DND-41 (cell line): ENCODE data around the gene PAK4.

Source experiments
- ATAC-seq: fragments of 200-7000 bp; cut with Tn5 transposase; 3 replicates; pipeline ENCODE4 v1.9.1; 2021; ENCODE audit warnings: low read depth; ENCODE audit not compliant: insufficient read depth
- DNase-seq: peaks from one replicate; pipeline ENCODE4 v3.0.0-alpha.2; 2020
- H2AFZ ChIP-seq: 2 replicates; pipeline ENCODE4 v1.6.0; 2012; ENCODE audit warnings: low read depth, low read length
- H3K27ac ChIP-seq: 2 replicates; pipeline ENCODE4 v1.5.1; 2012; ENCODE audit warnings: low read length, inconsistent platforms
- H3K27me3 ChIP-seq: fragments of 200-600 bp; sonication (generic); 2 replicates; pipeline ENCODE4 v1.6.0; 2012; ENCODE audit warnings: low read length, mild to moderate bottlenecking, inconsistent platforms; ENCODE audit not compliant: insufficient read depth, poor library complexity
- H3K36me3 ChIP-seq: 2 replicates; pipeline ENCODE4 v1.5.1; 2012; ENCODE audit warnings: low read length, inconsistent platforms; ENCODE audit not compliant: insufficient read depth
- H3K4me1 ChIP-seq: 2 replicates; pipeline ENCODE4 v1.5.1; 2012; ENCODE audit warnings: mild to moderate bottlenecking, low read length; ENCODE audit not compliant: insufficient read depth
- H3K4me2 ChIP-seq: 2 replicates; pipeline ENCODE4 v1.6.0; 2012; ENCODE audit warnings: mild to moderate bottlenecking, moderate library complexity, low read length, inconsistent platforms; ENCODE audit not compliant: insufficient read depth
- H3K4me3 ChIP-seq, 2 experiments: fragments of 200-600 bp in 1 of 2; shearing (Covaris generic) in 1 of 2; 2 replicates each; pipeline ENCODE4 v1.5.1; 2012 to 2016; ENCODE audit warnings: inconsistent platforms in 2 of 2, low read length in 2 of 2, mild to moderate bottlenecking in 2 of 2, low read depth in 1 of 2, moderate library complexity in 1 of 2
- H3K79me2 ChIP-seq: 2 replicates; pipeline ENCODE4 v1.6.0; 2012; ENCODE audit warnings: low read length, inconsistent platforms; ENCODE audit not compliant: insufficient read depth
- H3K9ac ChIP-seq: 2 replicates; pipeline ENCODE4 v1.6.0; 2012; ENCODE audit warnings: low read depth, mild to moderate bottlenecking, inconsistent platforms, low read length, moderate library complexity
- H3K9me3 ChIP-seq: 2 replicates; pipeline ENCODE4 v1.5.1; 2012; ENCODE audit warnings: low read length, moderate library complexity, mild to moderate bottlenecking, inconsistent platforms; ENCODE audit not compliant: insufficient read depth, severe bottlenecking
- H4K20me1 ChIP-seq: 2 replicates; pipeline ENCODE4 v1.6.0; 2012; ENCODE audit warnings: low read length; ENCODE audit not compliant: insufficient read depth
- CTCF ChIP-seq: IDR thresholded peaks from 2 replicates; pipeline ENCODE4 v1.5.1; 2012; ENCODE audit warnings: borderline replicate concordance, low read length, moderate library complexity, mild to moderate bottlenecking; ENCODE audit not compliant: poor library complexity, severe bottlenecking; ENCODE audit errors: extremely low read depth
- EZH2 ChIP-seq: IDR thresholded peaks from 3 replicates; pipeline ENCODE4 v1.6.1; 2012; ENCODE audit warnings: borderline replicate concordance, low read depth, mild to moderate bottlenecking, moderate library complexity, low read length, inconsistent platforms; ENCODE audit not compliant: severe bottlenecking

Gene PAK4

GRCh38 chr19:39083599-39083982 lies 42.0 kb upstream of the PAK4 start:
- no peak overlapping the region for H3K9ac ChIP-seq
- no peaks in the 10 kb centered on the region for H3K79me2 ChIP-seq
- H4K20me1 ChIP-seq = no peaks in the 10 kb centered on the region
- H3K9me3 ChIP-seq = no peaks in the 10 kb centered on the region
- no peak overlapping the region for H3K4me3 ChIP-seq
- no peak overlapping the region for H3K27ac ChIP-seq
- TF ChIP-seq CTCF = no peak
- TF ChIP-seq EZH2 = no peak
- no peak for ATAC-seq
- no peaks in the 10 kb centered on the region for H3K4me1 ChIP-seq
- H3K36me3 ChIP-seq = no peaks in the 10 kb centered on the region
- DNase-seq = no peak
- no peak overlapping the region for H3K4me2 ChIP-seq
- peaks cover 4% of the 10 kb centered on the region for H3K27me3 ChIP-seq
- no peak overlapping the region for H2AFZ ChIP-seq

- H3K36me3 ChIP-seq = no peaks in the 10 kb centered on the region
- TF ChIP-seq CTCF (no peak), EZH2 (no peak)
- no peak within 1 kb of the TSS for H3K4me2 ChIP-seq
- DNase-seq = no peak
- ATAC-seq = no peak
- H3K9me3 ChIP-seq = no peaks in the 10 kb centered on the region
- no peak within 1 kb of the TSS for H3K27ac ChIP-seq
- H3K4me1 ChIP-seq = no peaks in the 10 kb centered on the region
- H3K9ac ChIP-seq = no peak within 1 kb of the TSS
- no peak within 1 kb of the TSS for H2AFZ ChIP-seq
- H3K79me2 ChIP-seq = no peaks in the 10 kb centered on the region
- no peaks in the 10 kb centered on the region for H4K20me1 ChIP-seq
- peaks cover 4% of the 10 kb centered on the region for H3K27me3 ChIP-seq
- H3K4me3 ChIP-seq = no peak within 1 kb of the TSS
These were observed 41.4 kb upstream of the PAK4 start, which contains the start of gene ACP7 for GRCh38 chr19:39083983-39084731. ACP7 (plus strand) TSS chr19:39084368; CDS start chr19:39085270, 902 bp downstream.

- H3K4me3 ChIP-seq = no peak overlapping the region
These were observed 40.9 kb upstream of the PAK4 start for GRCh38 chr19:39084732-39085080.

More at GRCh38 chr19:39084732-39085080, 40.9 kb upstream of the PAK4 start:
- Histone ChIP-seq H3K9me3 (no peaks in the 10 kb centered on the region), H3K9ac (no peak overlapping the region), H4K20me1 (no peaks in the 10 kb centered on the region), H3K27me3 (peaks cover 4% of the 10 kb centered on the region), H2AFZ (no peak overlapping the region), H3K4me1 (no peaks in the 10 kb centered on the region), H3K27ac (no peak overlapping the region), H3K36me3 (no peaks in the 10 kb centered on the region), H3K4me2 (no peak overlapping the region), H3K79me2 (no peaks in the 10 kb centered on the region)
- TF ChIP-seq CTCF (no peak), EZH2 (no peak)
- ATAC-seq = no peak
- no peak for DNase-seq
